HG03280 (cell line): ENCODE results near the gene PCIF1.
"Not testable (repeated sequence)": the region's sequence is repeated elsewhere in the genome, so short reads cannot be mapped to it uniquely, and the experiment has no call there.

Source experiments
- ATAC-seq: cut with Tn5 transposase; IDR thresholded peaks from one replicate; pipeline ENCODE4 v1.9.1; 2021; ENCODE audit warnings: mild to moderate bottlenecking, moderate library complexity; ENCODE audit not compliant: unreplicated experiment

PCIF1 gene

GRCh38 chr20:45988830-45989229 lies 54.3 kb downstream of the PCIF1 start:
- ATAC-seq, result not testable (repeated sequence)

GRCh38 chr20:45991616-45992015 lies 57.1 kb downstream of the PCIF1 start:
- no peak for ATAC-seq

- ATAC-seq, result no peak
Measured at GRCh38 chr20:45993197-45993951, 58.9 kb downstream of the PCIF1 start.

GRCh38 chr20:45994761-45995493 lies 60.4 kb downstream of the PCIF1 start:
- no peak for ATAC-seq

GRCh38 chr20:45995495-45996097 lies 61.1 kb downstream of the PCIF1 start:
- ATAC-seq, result not testable (repeated sequence)

- no peak for ATAC-seq
Measured at GRCh38 chr20:45997187-45997586, 62.7 kb downstream of the PCIF1 start.
